ENCODE results near the gene CBLB.
A peak's percentile ranks its signal among the peaks of the same experiment; 100 is the strongest.

The CBLB gene

DNA sequence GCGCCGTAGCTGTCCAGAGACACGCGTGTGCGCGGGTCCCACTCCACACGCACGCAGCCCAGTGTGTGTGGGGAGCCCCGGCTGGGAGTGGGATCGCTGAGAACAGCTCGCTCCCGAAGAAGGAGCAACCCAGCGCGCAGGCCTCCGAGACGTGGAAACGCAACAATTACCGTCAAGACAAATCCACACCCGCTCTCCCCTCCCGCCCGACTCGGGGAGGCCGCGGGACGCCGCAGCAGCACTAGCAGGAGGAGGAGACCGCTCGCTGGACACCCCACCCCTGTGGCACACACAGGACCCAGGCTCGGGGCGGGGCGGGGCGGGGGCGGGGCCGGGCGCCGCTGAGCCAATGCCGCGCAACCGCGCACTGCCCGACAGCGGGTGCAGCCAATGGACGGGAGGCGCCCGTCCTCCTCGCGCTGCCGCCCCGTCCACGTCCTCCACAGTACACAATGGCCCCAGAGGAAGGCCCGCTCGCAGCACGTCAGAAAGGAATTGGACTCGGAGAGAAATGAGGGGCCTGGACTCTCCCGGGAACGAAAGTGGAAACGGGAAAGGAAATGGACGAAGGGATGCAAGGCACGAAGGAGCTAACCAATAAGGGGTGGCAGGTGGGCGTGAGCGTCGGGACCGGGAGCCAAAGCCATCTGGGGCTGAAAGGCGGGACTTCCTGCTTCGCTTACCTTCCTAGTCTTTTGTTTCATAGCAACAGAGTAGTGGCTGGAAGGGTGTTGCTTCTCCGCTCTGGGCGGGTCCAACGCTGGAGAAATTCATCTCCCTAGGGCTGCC is at the start of gene CBLB:
TSS of gene CBLB (minus strand) at position 271 of the 789 bp plus-strand sequence. CDS start 1,435 bp downstream, outside the sequence.
- DNase-seq = peak; percentile 95

GRCh38 chr3:105916767-105917166 is 48.0 kb upstream of the CBLB start:
- DNase-seq = no peak

DNA sequence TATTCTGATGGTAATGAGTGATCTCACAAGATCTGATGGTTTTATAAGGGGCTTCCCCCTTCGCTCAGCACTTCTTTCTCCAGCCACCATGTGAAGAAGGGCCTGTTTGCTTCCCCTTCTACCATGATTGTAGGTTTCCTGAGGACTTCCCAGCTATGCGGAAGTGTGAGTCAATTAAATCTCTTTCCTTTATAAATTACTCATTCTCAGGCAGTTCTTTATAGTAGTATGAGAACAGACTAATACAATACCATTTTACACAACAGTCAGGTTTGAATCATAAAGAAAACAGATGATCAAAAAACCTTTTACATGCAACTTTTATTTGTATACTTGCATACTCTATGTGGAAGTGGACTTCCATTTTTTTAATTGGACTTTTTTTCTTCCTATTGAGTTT is 46.7 kb upstream of the CBLB start:
- no peak for DNase-seq

GRCh38 chr3:105913616-105914015 is 44.8 kb upstream of the CBLB start:
- DNase-seq = no peak

GRCh38 chr3:105912891-105913290 is 44.1 kb upstream of the CBLB start:
- no peak for DNase-seq

DNA sequence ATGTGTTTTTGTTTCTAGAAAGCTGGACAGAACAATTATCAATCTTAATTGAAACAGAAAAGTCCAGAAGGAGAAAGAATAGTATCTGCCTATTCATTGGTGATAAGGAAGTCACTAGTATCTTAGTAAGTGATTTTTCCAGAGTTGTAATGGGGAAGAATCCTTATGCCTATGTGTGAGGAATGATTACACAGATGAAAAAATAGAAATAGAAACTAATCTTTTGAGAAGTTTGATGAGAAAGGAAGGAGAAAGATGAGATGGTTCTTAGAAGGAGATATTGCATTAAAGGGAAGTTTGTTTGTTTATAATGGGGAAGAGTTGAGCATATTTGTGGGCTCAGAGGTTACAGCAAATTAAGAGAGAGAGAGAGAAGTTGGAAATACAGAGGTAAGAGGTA is 42.7 kb upstream of the CBLB start:
- DNase-seq = no peak

DNA sequence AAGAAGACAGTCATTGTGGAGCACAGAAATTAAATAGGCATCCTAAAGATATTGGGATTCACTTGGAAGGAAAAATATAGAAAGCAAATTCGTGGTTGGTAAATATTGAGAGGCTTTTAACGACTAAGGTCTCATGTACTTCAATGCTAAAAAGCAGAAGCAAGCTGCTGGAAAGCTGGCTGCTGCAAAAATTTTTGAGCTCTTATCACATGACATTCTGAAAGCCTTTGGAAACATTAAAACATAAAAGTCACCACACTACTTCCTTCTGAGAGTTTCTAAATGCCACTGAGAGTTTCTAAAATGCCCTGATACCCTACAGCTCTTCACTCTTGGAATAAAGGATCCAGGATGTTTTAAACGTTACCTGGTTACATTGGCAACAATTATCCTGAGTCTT is 39.0 kb upstream of the CBLB start:
- DNase-seq = no peak

- DNase-seq = no peak
Measured at GRCh38 chr3:105906836-105907235, 38.0 kb upstream of the CBLB start.

- no peak for DNase-seq
Measured at GRCh38 chr3:105906345-105906744, 37.5 kb upstream of the CBLB start.

GRCh38 chr3:105905328-105905727 is 36.5 kb upstream of the CBLB start:
- DNase-seq = no peak

- DNase-seq = no peak
Measured at GRCh38 chr3:105904678-105905284, 36.0 kb upstream of the CBLB start.

DNA sequence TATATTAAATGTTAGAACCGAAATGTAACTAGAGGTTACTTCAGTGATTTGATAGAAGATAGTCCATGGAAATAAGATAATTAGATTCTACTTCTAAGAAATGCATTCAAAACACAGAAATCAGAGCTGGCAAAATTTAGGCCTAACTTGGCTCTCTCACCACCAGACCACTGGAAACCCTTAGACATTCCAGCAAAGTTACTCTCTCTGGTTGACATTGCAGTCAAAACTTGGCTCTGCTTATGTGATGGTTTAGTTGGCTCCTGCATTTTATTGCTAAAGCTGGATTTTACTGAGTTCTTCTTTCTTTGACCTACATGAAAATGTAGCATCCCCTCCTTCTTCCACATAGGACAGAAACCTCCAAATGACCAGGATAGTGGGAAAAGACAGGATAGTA is 35.4 kb upstream of the CBLB start:
- no peak for DNase-seq

- no peak for DNase-seq
Measured at GRCh38 chr3:105899516-105899915, 30.7 kb upstream of the CBLB start.

GRCh38 chr3:105891101-105891500 is 22.3 kb upstream of the CBLB start:
- no peak for DNase-seq

DNA sequence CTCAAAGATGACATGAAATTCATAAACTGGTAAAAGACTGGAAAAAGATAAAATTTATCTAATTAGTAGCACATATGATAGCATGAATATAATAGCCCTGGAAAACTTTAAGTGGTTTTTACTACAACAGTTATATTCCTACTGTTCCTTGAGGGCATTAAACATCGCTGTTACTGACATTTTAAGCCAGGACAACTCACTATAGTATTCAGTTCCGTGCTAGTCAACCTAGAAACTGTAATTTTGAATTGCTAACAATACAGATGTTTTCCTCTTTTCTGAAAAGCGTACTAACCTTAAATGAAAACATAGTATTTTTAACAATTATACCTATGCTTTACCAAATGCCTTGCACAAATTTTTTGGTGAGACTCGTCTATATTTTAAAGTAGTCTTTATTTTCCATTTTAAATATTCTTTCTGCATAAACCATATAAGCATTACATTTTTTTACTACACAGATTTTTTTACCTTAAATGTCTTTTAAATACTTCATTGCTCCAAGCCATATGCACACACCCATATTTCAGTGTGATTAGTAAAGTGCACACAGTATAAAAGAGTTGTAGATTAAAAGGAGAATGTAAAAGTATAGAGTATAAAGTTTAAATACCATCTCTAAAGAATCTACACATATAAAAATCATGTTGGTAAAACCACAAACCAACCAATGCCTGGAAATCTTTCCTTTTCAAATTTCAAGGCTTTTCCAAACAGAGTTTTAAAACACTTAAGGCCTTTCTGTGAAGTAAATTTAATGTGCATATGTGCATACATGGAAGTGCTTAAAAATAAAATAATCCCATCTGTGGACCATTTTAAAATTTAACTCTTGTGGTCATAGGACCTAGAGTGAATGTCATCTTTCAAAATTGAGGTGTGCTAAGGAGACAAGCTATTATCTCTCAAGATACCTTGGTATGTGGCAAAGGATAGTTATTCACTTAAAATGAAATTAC is 20.1 kb upstream of the CBLB start:
- DNase-seq = no peak

DNA sequence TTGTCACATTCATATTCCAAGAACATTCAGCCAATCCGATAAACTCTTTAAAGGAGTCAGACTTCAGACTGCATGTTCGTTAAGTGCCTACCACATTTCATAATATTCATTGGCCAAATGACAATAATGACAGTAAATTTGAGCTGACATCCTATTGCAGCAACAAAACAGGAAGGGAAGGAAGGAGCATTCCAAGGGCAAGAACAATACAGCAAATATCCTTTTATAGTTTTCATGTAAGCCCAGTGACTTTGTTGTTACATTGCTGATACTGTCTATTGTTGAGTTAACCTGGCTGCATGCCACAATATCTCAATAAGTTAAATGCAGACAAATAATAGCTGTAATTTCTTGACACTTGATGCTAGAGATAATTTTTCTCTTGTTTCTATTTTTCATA is 16.4 kb upstream of the CBLB start:
- no peak for DNase-seq

DNA sequence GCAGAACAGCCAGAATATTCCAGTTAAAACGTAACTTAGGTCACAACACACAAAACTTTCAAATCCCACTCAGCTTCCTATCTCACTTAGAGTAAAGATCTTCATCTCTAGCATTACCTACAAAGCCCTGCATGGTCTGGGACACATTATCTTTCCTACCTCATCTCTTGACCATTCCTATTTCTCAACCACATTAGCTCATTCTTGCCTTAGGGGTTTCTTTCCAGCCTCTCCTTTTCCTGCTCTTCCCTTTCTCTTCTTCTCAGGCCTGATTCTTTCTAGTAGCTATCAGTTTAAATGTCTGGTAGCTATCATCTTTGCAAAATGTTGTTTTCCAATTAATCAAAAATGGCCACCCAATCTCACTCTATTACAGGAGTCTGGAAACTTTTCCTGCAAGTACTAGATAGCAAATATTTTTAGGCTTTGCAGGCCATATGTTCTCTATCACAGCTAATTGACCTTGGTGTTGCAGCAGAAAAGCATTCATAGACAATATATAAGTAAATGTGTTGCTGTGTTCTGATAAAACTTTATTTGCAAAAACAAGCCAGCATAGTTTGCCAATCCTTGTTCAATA is 15.1 kb upstream of the CBLB start:
- no peak for DNase-seq

DNA sequence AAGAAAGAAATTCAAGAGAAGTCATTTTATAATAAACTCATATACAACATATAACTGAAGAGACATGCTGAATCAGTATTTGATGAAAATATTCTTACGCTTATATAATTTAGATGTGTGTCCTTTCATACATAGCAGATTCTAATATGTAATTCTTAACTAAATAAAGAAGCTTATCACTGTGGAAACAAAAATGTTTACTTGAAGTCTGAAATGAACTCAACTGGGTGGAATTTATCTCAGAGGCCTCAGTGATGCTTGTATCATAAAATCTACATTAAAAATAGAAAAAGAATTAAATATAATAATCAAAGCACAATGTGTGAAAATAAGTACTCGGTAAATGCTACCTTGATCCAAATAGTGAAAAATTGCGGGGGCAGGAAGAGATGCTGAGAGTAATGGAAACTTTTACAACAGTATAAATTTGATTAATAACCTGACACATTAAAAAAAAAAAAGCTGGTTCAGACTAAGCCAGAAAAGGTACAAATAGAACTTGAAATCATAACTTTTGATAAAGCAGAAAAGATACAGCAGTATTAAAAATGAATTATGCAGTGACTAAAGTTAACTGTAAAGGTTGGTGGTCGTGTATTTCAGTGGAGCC is 12.0 kb upstream of the CBLB start:
- no peak for DNase-seq

- DNase-seq = no peak
Measured at GRCh38 chr3:105878061-105878460, 9.2 kb upstream of the CBLB start.

DNA sequence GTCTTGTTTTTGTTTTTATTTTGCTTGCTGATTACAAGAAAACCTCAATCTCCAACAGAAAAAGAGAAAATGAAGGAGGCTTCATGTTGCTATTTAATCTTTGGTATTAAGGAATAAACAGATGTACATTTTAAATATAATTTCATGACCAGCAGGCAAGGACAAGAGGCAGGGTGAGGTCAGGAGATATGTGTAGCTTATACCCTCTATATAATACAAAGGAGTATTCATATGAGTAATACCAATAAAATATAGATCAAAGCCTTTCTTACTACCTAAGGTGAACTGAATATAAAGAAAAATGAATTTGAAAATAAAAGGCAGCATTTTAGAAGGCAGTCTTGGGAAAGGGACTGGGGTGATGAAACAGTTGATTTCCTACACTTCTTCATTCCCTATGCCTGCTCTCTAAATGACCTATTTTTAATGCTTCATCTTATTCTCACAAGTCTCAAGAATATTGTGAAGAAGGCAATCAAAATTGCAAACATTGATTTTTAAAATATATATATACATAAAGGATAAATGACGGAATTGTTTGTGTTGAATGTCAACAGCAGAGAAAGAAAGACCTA is 8.6 kb upstream of the CBLB start:
- no peak for DNase-seq

DNA sequence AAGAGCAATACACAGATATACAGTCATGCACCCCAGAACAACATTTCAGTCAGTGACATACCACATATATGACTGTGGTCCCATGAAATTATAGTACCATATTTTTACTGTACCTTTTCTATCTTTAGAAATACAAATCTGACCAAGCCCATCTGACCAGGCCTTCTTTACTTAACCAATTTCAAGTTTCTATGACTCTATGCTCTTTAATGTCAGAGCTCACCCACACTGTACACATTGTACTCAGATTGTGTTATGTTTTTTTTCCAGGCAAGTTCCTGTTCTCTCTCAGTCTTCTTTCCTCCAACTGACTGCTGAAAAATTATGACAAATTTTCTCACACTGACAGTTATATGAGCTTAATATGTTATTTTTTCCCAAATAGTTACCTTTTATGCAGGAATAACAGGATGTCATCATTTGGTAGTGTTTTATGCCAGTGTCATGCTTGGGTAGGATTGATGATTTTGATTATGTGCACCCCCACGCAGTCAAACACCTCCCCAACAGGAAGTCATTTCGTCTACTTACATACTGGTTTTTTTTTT is 8.0 kb upstream of the CBLB start:
- no peak for DNase-seq

Measured in NCI-H1694 treated with DMSO at 0.1 percent for 48 hours (cell line).